GM12878 (cell line): ENCODE measurements around the gene REV3L. TPM values are rescaled to one million over a fixed set of nuclear protein-coding genes. Genes with fewer than 3 reads are reported as not detected.

Experiments used
- ATAC-seq: fragments of 200-7000 bp; cut with Tn5 transposase; 3 replicates; pipeline ENCODE4 v1.9.1; 2020; ENCODE audit warnings: mild to moderate bottlenecking, moderate library complexity
- BruUV-seq: library from RNA; stranded (reverse); fragments of 400-500 nt; replicated peaks from 2 replicates; lab custom pipeline; 2021; lab: Mats Ljungman, UMichigan
- CTCF ChIA-PET: fragments of 300-600 bp; sonication (Branson Sonifier 250); formaldehyde crosslinking; extraction: SDS; loops from one replicate; lab custom pipeline; 2021; ENCODE audit warnings: inconsistent platforms; lab: Yijun Ruan, JAX
- POLR2A ChIA-PET: fragments of 350-600 bp; formaldehyde crosslinking; extraction: SDS; loops from one replicate; lab custom pipeline; 2021; ENCODE audit warnings: inconsistent platforms; lab: Charles Lee
- RAD21 ChIA-PET: fragments of 300-600 bp; sonication (Branson Sonifier 250); formaldehyde crosslinking; loops from one replicate; lab custom pipeline; 2023; ENCODE audit warnings: antibody characterized with exemption; ENCODE audit not compliant: unreplicated experiment; lab: Charles Lee
- SMC1A ChIA-PET: fragments of 300-600 bp; sonication (Branson Sonifier 250); formaldehyde crosslinking; loops from one replicate; lab custom pipeline; 2023; ENCODE audit not compliant: unreplicated experiment, uncharacterized antibody; lab: Charles Lee
- DNase-seq: peaks from one replicate; pipeline ENCODE4 v3.0.0-alpha.2; 2011; ENCODE audit warnings: low read depth, low spot score
- FAIRE-seq: peaks from 3 replicates; lab custom pipeline; 2011; peaks lifted over from hg19 to GRCh38; lab: Jason Lieb, UNC
- H2AFZ ChIP-seq: 2 replicates; pipeline ENCODE4 v1.6.0; 2011; ENCODE audit warnings: low read depth, low read length, control low read depth; ENCODE audit not compliant: control insufficient read depth
- H3K27ac ChIP-seq: 2 replicates; pipeline ENCODE4 v1.5.1; 2011; ENCODE audit warnings: control low read depth; ENCODE audit not compliant: control insufficient read depth, insufficient read depth
- H3K27me3 ChIP-seq, 2 experiments: replicated peaks in 1 of 2; 2 replicates each; pipeline versions ENCODE4 v1.6.0 to v1.6.1; 2011; ENCODE audit warnings: low read length in 1 of 2; ENCODE audit not compliant: control insufficient read depth in 2 of 2, insufficient read depth in 2 of 2
- H3K36me3 ChIP-seq, 2 experiments: 2 replicates each; pipeline ENCODE4 v1.5.1; 2011; ENCODE audit warnings: low read length in 1 of 2; ENCODE audit not compliant: control insufficient read depth in 2 of 2, insufficient read depth in 2 of 2
- H3K4me1 ChIP-seq: 2 replicates; pipeline ENCODE4 v1.6.1; 2011; ENCODE audit warnings: mild to moderate bottlenecking, low read length, moderate library complexity, mixed read lengths; ENCODE audit not compliant: control insufficient read depth, insufficient read depth
- H3K4me2 ChIP-seq: 2 replicates; pipeline ENCODE4 v1.6.0; 2011; ENCODE audit warnings: control low read depth; ENCODE audit not compliant: control insufficient read depth, insufficient read depth
- H3K4me3 ChIP-seq: fragments of 200-600 bp; sonication (generic); 2 replicates; pipeline ENCODE4 v1.5.1; 2016
- H3K79me2 ChIP-seq: 2 replicates; pipeline ENCODE4 v1.6.0; 2011; ENCODE audit warnings: low read length; ENCODE audit not compliant: control insufficient read depth, insufficient read depth
- H3K9ac ChIP-seq: 2 replicates; pipeline ENCODE4 v1.8.0; 2011; ENCODE audit warnings: low read length, control low read depth, mixed read lengths; ENCODE audit not compliant: control insufficient read depth, insufficient read depth
- H3K9me3 ChIP-seq: replicated peaks from 3 replicates; pipeline ENCODE4 v1.5.1; 2011; ENCODE audit warnings: mild to moderate bottlenecking, low read length; ENCODE audit not compliant: control insufficient read depth, insufficient read depth
- H4K20me1 ChIP-seq: 2 replicates; pipeline ENCODE4 v1.6.0; 2011; ENCODE audit not compliant: control insufficient read depth, insufficient read depth
- ESRRA ChIP-seq: IDR thresholded peaks from 2 replicates; pipeline ENCODE4 v1.6.1; 2012; ENCODE audit warnings: mild to moderate bottlenecking, low read length, improper control_type of control experiment
- IRF4 ChIP-seq: IDR thresholded peaks from 2 replicates; pipeline ENCODE4 v1.6.1; 2011; ENCODE audit warnings: low read depth, low read length
- KDM1A ChIP-seq: fragments of 200-600 bp; sonication (generic); IDR thresholded peaks from 2 replicates; pipeline ENCODE4 v1.6.1; 2016; ENCODE audit warnings: borderline replicate concordance
- LARP7 ChIP-seq: fragments of 450-650 bp; IDR thresholded peaks from 2 replicates; pipeline ENCODE4 v1.6.1; 2017; ENCODE audit warnings: mild to moderate bottlenecking
- MEF2B ChIP-seq: fragments of 450-650 bp; IDR thresholded peaks from 2 replicates; pipeline ENCODE4 v1.6.1; 2018; ENCODE audit warnings: mild to moderate bottlenecking, moderate library complexity; ENCODE audit not compliant: partially characterized antibody, poor library complexity, severe bottlenecking
- MTA2 ChIP-seq: fragments of 450-650 bp; IDR thresholded peaks from 2 replicates; pipeline ENCODE4 v1.6.1; 2016; ENCODE audit warnings: low read depth, mild to moderate bottlenecking, moderate library complexity
- MYC ChIP-seq: IDR thresholded peaks from 2 replicates; pipeline ENCODE4 v1.6.1; 2011; ENCODE audit warnings: mild to moderate bottlenecking, low read length, moderate library complexity, inconsistent platforms; ENCODE audit not compliant: insufficient read depth, insufficient replicate concordance, insufficient read length, severe bottlenecking
- NFYA ChIP-seq: IDR thresholded peaks from 2 replicates; pipeline ENCODE4 v1.6.1; 2011; ENCODE audit warnings: low read depth, mild to moderate bottlenecking, low read length, improper control_type of control experiment, borderline replicate concordance
- PAX5 ChIP-seq: IDR thresholded peaks from 2 replicates; pipeline ENCODE4 v1.6.1; 2011; ENCODE audit warnings: low read depth, low read length, borderline replicate concordance
- RB1 ChIP-seq: fragments of 450-650 bp; formaldehyde crosslinking; IDR thresholded peaks from 2 replicates; pipeline ENCODE4 v1.6.1; 2017; ENCODE audit warnings: mild to moderate bottlenecking, borderline replicate concordance
- RUNX3 ChIP-seq: IDR thresholded peaks from 2 replicates; pipeline ENCODE4 v1.6.1; 2012; ENCODE audit warnings: low read length, inconsistent platforms
- STAT3 ChIP-seq: IDR thresholded peaks from 2 replicates; pipeline ENCODE4 v1.6.1; 2011; ENCODE audit warnings: low read depth, low read length, improper control_type of control experiment
- TARDBP ChIP-seq: IDR thresholded peaks from 2 replicates; pipeline ENCODE4 v1.6.1; 2016; ENCODE audit warnings: borderline replicate concordance
- ZBED1 ChIP-seq: IDR thresholded peaks from 2 replicates; pipeline ENCODE4 v1.6.1; 2016; ENCODE audit warnings: borderline replicate concordance
- WGBS: methylation state at CpG from one replicate; pipeline ENCODE4 v1.1.6; 2016; ENCODE audit warnings: low lambda C conversion rate; ENCODE audit not compliant: insufficient replicate concordance, insufficient coverage; ENCODE audit errors: missing lambda C conversion rate; 5-methylcytosine and 5-hydroxymethylcytosine counted together
- in situ Hi-C: fragments of 300-500 bp; cut with MboI; formaldehyde crosslinking; loops from 9 replicates; pipeline ENCODE4 v1.14.3; 2018; ENCODE audit warnings: mixed read lengths
- intact Hi-C: fragments of 100-400 bp; cut with micrococcal nuclease; formaldehyde crosslinking; loops from one replicate; pipeline ENCODE4 v1.14.2; 2022; ENCODE audit not compliant: unreplicated experiment
- polyA plus RNA-seq, 11 experiments: library from polyadenylated mRNA; depleted of rRNA in 4 of 11; unstranded in 6 of 11; stranded (reverse) in 5 of 11; fragments of >200 nt; fragmentation: Nextera tagmentation in 4 of 11; fragmentation: Illumina TruSeq in 1 of 11; extraction: Ambion mirVana in 4 of 11; extraction: Trizol in 1 of 11; gene quantifications; 1 replicate in 1 of 11; 2 replicates in 10 of 11; pipeline versions ENCODE4 v1.2.1 to v1.2.3, GENCODE V29; 2011 to 2016; ENCODE audit warnings: inconsistent platforms in 2 of 11, missing spikeins in 2 of 11, low read depth in 1 of 11
- total RNA-seq, 4 experiments: library from RNA; depleted of rRNA in 3 of 4; stranded (reverse); fragments of >200 nt in 3 of 4; fragmentation: Illumina TruSeq in 1 of 4; extraction: Trizol in 1 of 4; gene quantifications; 2 replicates each; pipeline versions ENCODE4 v1.2.1 to v1.2.3, GENCODE V29; 2013 to 2021
- TF ChIP-seq, protein P1 (sequence below): fragments of 450-650 bp; IDR thresholded peaks from 2 replicates; pipeline ENCODE4 v1.6.1; 2017; ENCODE audit warnings: mild to moderate bottlenecking, low read depth, inconsistent platforms; ENCODE audit not compliant: poor library complexity, severe bottlenecking
- TF ChIP-seq, protein P2 (sequence below): fragments of 450-650 bp; IDR thresholded peaks from 2 replicates; pipeline ENCODE4 v1.6.1; 2017; ENCODE audit warnings: mild to moderate bottlenecking, moderate library complexity

The REV3L gene
- total and polyA plus RNA-seq, 10 of the 15 experiments (the other 5 are each of a cell fraction or from before 2014, with no cell fraction given): 7.6 to 33.6 (median 21.5) TPM

- Histone ChIP-seq H3K9me3 (no peaks in the 10 kb centered on the region; the same call in 1 of the 3 replicates), H3K36me3 (peaks cover 0 to 6% of the 10 kb centered on the region in 2 experiments; a peak in 1 of 4 replicates), H3K79me2 (peaks cover 31% of the 10 kb centered on the region), H2AFZ (peak overlapping the region; percentile 97), H3K4me3 (peak overlapping the region; percentile 72), H3K27ac (peak overlapping the region; percentile 90), H3K27me3 (no peaks in the 10 kb centered on the region), H3K4me2 (peak overlapping the region; percentile 69), H3K9ac (peak overlapping the region; percentile 89), H3K4me1 (no peaks in the 10 kb centered on the region), H4K20me1 (no peaks in the 10 kb centered on the region)
- ChIA-PET RAD21 (interaction anchor here (0.6 to 2.7 kb wide), 88 partner anchors 9 to 903 kb away, joined by 3 to 263 read pairs (median 4); partner anchors contain the start of genes CDK19, REV3L and TRAF3IP2), SMC1A (interaction anchor here (0.6 to 2.7 kb wide), 77 partner anchors 10 to 828 kb away, joined by 3 to 153 read pairs (median 4); partner anchors contain the start of genes FAM229B, TRAF3IP2 and TUBE1), CTCF (interaction anchor here (0.6 to 2.7 kb wide), 96 partner anchors 8 to 791 kb away, joined by 3 to 215 read pairs (median 4); partner anchors contain the start of genes REV3L and TRAF3IP2), POLR2A (interaction anchor here (0.6 to 2.2 kb wide), 20 partner anchors 10 to 780 kb away, joined by 3 to 52 read pairs (median 3); partner anchors contain the start of genes REV3L and TRAF3IP2)
- intact Hi-C loops: loop anchor here (1.0 to 10.0 kb wide), 9 partner anchors 42 to 784 kb away; partner anchors contain the start of genes REV3L and TRAF3IP2
- BruUV-seq: TSS peak; percentile 78
- FAIRE-seq: peak; percentile 100
- peak; percentile 99 for DNase-seq
- ATAC-seq: peak; percentile 97
- 2% methylated on average over 58 of the region's 59 CpGs for WGBS
- in situ Hi-C loops: no loop called here
- TF ChIP-seq RUNX3 (peak; percentile 78), KDM1A (no peak), MTA2 (peak; percentile 36; the same call in 1 of the 2 replicates), TARDBP (peak; percentile 47; the same call in 1 of the 2 replicates), MYC (no peak), MEF2B (peak; percentile 80), PAX5 (peak; percentile 49; the same call in 1 of the 2 replicates), ZBED1 (no peak), ESRRA (peak; percentile 15; the same call in 1 of the 2 replicates), NFYA (no peak), STAT3 (no peak), LARP7 (peak; percentile 84), RB1 (0 out of 2 replicates have a peak, but pooled peaks have one; percentile 12), IRF4 (peak; percentile 66; the same call in 1 of the 2 replicates)
- TF ChIP-seq, protein P1, sequence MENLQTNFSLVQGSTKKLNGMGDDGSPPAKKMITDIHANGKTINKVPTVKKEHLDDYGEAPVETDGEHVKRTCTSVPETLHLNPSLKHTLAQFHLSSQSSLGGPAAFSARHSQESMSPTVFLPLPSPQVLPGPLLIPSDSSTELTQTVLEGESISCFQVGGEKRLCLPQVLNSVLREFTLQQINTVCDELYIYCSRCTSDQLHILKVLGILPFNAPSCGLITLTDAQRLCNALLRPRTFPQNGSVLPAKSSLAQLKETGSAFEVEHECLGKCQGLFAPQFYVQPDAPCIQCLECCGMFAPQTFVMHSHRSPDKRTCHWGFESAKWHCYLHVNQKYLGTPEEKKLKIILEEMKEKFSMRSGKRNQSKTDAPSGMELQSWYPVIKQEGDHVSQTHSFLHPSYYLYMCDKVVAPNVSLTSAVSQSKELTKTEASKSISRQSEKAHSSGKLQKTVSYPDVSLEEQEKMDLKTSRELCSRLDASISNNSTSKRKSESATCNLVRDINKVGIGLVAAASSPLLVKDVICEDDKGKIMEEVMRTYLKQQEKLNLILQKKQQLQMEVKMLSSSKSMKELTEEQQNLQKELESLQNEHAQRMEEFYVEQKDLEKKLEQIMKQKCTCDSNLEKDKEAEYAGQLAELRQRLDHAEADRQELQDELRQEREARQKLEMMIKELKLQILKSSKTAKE: peak; percentile 75
- TF ChIP-seq, protein P2, sequence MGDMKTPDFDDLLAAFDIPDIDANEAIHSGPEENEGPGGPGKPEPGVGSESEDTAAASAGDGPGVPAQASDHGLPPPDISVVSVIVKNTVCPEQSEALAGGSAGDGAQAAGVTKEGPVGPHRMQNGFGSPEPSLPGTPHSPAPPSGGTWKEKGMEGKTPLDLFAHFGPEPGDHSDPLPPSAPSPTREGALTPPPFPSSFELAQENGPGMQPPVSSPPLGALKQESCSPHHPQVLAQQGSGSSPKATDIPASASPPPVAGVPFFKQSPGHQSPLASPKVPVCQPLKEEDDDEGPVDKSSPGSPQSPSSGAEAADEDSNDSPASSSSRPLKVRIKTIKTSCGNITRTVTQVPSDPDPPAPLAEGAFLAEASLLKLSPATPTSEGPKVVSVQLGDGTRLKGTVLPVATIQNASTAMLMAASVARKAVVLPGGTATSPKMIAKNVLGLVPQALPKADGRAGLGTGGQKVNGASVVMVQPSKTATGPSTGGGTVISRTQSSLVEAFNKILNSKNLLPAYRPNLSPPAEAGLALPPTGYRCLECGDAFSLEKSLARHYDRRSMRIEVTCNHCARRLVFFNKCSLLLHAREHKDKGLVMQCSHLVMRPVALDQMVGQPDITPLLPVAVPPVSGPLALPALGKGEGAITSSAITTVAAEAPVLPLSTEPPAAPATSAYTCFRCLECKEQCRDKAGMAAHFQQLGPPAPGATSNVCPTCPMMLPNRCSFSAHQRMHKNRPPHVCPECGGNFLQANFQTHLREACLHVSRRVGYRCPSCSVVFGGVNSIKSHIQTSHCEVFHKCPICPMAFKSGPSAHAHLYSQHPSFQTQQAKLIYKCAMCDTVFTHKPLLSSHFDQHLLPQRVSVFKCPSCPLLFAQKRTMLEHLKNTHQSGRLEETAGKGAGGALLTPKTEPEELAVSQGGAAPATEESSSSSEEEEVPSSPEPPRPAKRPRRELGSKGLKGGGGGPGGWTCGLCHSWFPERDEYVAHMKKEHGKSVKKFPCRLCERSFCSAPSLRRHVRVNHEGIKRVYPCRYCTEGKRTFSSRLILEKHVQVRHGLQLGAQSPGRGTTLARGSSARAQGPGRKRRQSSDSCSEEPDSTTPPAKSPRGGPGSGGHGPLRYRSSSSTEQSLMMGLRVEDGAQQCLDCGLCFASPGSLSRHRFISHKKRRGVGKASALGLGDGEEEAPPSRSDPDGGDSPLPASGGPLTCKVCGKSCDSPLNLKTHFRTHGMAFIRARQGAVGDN: peak; percentile 98
These were observed 223.8 kb downstream of the REV3L start for GRCh38 chr6:111259089-111259831.
